Uterus (tissue), 2 donors: ENCODE results near the gene CEP112.

ENCODE experiments used
- POLR2A ChIP-seq, 2 donors: fragments of 450-650 bp; IDR thresholded peaks; one replicate each; pipeline ENCODE4 v1.6.1; 2016; ENCODE audit warnings: antibody characterized with exemption in 2 of 2, mild to moderate bottlenecking in 1 of 2, moderate library complexity in 1 of 2
- TF ChIP-seq, protein P1 (sequence below), 4 experiments: fragments of 200-600 bp in 2 of 4; fragments of 450-650 bp in 2 of 4; sonication (generic) in 2 of 4; IDR thresholded peaks; one replicate each; pipeline ENCODE4 v1.5.1; 2016 to 2019; ENCODE audit warnings: antibody characterized with exemption in 4 of 4, mild to moderate bottlenecking in 2 of 4, moderate library complexity in 1 of 4

GRCh38 chr17:65902155-65902554, 289.8 kb downstream of the CEP112 start:
- TF ChIP-seq, protein P1, sequence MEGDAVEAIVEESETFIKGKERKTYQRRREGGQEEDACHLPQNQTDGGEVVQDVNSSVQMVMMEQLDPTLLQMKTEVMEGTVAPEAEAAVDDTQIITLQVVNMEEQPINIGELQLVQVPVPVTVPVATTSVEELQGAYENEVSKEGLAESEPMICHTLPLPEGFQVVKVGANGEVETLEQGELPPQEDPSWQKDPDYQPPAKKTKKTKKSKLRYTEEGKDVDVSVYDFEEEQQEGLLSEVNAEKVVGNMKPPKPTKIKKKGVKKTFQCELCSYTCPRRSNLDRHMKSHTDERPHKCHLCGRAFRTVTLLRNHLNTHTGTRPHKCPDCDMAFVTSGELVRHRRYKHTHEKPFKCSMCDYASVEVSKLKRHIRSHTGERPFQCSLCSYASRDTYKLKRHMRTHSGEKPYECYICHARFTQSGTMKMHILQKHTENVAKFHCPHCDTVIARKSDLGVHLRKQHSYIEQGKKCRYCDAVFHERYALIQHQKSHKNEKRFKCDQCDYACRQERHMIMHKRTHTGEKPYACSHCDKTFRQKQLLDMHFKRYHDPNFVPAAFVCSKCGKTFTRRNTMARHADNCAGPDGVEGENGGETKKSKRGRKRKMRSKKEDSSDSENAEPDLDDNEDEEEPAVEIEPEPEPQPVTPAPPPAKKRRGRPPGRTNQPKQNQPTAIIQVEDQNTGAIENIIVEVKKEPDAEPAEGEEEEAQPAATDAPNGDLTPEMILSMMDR (IDR thresholded peaks at IDR 0.05) = no peak
- TF ChIP-seq POLR2A (IDR thresholded peaks at IDR 0.05) = no peak
